HL-60/S4 treated with retinoic acid at 250 ng/mL for 4 days and 3 days (cell line): ENCODE results near the gene DUSP28.

Experiments used
- in situ Hi-C: fragments of 300-500 bp; cut with MboI; formaldehyde crosslinking; loops from 2 replicates; pipeline ENCODE4 v1.7.0; 2022; ENCODE audit warnings: low sequenced_read_pairs

DUSP28 gene

DNA sequence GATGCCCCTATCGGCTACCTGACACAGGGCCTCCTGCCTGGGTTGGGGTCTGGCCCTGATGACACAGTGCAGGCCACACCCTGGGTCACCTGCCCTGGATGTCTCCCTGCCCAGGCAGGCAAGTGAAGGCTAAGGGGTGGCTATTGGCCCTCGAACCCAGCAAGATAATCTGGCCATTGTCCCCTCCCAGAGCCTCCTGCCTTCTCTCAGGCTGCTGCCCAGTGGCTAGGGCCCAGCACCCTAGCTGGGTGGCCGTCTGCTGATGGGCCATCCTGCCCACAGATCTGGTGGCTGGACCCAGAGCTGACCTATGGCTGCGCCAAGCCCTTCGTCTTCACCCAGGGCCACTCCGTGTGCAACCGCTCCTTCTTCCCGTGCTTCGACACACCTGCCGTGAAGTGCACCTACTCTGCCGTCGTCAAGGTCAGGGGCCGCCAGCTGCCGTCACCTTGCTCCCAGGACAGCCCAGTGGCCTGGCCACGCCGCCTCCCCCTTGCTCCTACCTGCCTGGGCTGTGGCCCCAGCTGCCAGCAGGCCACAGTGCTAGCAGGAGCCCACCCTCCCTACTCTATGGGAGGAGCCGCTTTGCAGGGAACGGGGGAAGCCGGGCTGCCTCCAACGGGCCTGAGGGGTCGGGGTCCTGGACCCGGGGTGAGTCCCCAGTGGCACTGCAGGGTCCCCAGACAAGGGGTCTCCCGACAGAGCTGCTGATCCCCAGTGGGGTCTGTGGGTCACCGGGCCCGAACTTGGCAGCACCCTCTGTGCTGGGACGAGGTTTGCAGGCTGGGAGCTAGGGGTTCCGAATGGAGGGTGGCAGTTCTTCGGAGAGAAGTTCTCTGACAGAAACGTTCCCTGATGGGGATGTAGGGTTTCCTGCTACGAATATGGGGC is 12.2 kb downstream of the DUSP28 start:
- in situ Hi-C loops = no loop called here

DNA sequence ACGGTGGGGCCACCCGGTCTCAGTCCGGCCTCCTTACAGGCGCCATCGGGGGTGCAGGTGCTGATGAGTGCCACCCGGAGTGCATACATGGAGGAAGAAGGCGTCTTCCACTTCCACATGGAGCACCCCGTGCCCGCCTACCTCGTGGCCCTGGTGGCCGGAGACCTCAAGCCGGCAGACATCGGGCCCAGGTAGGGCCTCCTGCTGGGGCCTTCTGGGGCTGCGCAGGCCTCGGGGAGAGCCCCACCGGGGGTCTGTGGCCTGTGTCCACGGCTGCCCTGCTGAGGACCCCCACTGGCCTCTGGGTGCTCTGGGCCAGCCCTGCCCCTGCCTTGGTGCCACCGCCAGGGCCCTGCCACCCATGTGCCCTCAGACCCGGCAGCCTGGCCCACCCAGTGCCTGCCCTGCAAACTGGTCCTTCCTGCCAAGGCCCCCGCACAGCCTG is 12.9 kb downstream of the DUSP28 start:
- in situ Hi-C loops = no loop called here

DNA sequence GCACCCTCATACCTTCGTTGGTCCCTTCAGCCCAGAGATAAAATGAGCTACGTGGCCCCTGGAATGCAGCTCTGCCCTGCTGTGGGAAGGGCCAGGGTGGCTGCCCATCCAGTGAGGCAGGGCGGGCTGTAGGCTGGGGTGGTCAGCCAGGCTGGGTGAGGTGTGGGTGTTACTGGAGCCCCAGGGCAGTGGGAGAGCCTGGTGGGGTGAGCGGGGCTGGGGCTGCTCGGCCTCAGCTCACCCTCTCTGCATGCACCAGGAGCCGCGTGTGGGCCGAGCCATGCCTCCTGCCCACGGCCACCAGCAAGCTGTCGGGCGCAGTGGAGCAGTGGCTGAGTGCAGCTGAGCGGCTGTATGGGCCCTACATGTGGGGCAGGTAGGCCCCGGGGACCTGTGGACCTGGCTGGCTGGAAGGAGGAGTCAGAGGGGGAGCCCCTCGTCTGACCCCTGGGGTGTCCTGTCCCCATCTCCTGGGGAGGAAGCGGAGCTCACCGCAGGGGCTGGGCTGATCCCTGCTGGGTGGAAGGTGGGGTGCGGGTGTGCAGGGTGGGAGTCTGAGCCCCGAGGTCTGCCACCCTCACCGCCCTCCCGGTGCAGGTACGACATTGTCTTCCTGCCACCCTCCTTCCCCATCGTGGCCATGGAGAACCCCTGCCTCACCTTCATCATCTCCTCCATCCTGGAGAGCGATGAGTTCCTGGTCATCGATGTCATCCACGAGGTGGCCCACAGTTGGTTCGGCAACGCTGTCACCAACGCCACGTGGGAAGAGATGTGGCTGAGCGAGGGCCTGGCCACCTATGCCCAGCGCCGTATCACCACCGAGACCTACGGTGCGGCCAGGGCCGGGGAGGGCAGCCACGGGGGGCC is 13.6 kb downstream of the DUSP28 start:
- in situ Hi-C loops = no loop called here

DNA sequence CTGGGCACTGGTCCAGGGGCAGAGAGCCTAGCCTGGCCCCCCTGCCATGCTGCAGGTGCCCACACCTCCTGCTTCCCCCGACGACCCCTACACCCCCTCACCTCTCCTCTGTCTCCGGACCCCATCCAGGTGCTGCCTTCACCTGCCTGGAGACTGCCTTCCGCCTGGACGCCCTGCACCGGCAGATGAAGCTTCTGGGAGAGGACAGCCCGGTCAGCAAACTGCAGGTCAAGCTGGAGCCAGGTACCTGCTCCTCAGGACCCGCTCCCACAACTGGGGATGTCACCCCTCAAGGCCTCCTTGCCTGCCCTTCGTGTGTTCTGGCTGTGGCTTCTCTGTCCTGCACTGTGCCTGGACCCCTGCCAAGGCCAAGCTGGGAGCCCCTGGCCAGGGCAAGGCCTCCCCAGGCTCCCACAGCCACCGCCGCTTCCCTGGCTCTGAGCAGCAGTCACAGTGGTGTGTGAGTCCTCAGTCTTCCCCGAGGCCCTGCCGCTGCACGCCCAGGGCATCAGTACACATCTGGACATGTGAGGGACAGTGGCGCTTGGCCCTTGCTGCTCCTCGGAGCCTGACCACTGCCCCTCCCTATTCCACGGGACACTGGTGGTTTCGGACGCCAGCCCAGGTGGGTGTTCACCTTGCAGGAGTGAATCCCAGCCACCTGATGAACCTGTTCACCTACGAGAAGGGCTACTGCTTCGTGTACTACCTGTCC is 14.4 kb downstream of the DUSP28 start:
- in situ Hi-C loops = no loop called here

DNA sequence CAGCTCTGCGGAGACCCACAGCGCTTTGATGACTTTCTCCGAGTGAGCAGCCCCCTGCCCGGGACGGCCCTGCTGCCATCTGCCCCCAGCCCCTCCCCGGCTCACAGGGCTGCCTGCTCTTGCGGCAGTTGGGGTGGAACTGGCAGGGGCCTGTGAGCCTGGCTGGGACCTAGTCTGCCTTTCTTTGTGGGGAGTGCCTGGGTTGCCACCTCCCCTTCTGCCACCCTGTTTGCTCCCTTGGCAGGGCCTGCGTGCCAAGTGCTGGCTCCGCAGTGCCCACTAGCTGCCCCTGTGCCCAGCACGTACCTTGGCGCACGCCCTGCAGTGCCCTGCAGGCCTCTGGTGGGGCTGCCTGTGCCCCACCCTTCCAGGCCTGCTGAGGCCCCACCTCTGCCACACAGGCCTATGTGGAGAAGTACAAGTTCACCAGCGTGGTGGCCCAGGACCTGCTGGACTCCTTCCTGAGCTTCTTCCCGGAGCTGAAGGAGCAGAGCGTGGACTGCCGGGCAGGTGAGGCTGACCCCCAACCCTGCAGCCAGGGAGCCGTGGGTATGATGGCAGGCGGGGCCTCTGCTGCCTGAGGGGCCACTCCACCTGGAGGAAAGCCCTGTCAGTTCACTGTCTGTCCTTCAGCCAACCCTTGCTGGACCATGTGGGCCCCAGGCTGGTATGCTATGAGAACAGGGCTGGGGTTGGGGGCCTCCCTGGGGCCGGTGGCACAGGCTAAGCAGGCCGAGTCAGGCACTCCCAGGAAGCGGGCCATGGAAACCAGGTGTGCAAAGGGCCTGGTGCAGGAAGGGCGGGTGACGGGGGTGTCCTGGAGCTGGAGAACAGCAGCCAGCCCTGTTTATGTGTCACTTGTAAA is 15.2 kb downstream of the DUSP28 start:
- in situ Hi-C loops = no loop called here

DNA sequence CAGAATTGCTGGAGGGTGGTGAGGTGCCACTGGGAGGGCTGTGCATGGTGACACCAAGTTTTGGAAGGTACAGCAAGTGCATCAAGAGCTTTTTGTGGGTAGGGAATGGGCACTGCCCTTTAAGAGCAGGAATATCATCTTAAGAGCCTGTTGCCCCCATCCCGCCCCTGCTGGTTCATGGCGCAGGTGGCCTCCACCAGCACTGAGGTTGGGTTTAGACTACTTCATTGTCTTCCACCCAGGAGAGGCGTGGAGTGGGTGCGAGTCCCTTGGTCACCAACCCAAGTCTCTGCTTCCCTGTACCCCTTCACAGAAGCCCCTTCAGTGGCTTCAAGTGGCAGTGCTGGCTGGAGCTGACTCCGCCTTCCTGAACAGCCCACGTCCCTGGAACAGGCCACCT is 15.9 kb downstream of the DUSP28 start:
- in situ Hi-C loops = no loop called here

DNA sequence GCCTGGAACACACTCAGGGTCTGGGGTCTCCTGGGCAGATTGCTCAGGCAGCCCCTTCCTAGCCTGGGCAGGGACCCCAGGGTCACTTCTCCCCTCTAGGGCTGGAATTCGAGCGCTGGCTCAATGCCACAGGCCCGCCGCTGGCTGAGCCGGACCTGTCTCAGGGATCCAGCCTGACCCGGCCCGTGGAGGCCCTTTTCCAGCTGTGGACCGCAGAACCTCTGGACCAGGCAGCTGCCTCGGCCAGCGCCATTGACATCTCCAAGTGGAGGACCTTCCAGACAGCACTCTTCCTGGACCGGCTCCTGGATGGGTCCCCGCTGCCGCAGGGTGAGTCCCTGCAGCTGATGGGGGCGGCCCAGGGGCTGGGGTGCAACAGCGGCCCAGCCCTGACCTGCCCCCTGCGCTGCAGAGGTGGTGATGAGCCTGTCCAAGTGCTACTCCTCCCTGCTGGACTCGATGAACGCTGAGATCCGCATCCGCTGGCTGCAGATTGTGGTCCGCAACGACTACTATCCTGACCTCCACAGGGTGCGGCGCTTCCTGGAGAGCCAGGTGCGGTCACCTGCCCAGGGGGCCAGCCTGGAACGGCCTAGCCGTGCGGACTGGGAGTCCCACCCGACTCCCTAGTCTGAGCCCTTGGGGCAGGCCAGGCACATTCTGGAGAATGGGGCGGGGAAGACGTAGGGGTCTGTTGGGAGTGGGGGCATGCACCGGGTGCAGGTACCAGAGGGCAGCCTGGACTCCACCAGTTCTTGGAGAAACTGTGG is 16.5 kb downstream of the DUSP28 start:
- in situ Hi-C loops = no loop called here

DNA sequence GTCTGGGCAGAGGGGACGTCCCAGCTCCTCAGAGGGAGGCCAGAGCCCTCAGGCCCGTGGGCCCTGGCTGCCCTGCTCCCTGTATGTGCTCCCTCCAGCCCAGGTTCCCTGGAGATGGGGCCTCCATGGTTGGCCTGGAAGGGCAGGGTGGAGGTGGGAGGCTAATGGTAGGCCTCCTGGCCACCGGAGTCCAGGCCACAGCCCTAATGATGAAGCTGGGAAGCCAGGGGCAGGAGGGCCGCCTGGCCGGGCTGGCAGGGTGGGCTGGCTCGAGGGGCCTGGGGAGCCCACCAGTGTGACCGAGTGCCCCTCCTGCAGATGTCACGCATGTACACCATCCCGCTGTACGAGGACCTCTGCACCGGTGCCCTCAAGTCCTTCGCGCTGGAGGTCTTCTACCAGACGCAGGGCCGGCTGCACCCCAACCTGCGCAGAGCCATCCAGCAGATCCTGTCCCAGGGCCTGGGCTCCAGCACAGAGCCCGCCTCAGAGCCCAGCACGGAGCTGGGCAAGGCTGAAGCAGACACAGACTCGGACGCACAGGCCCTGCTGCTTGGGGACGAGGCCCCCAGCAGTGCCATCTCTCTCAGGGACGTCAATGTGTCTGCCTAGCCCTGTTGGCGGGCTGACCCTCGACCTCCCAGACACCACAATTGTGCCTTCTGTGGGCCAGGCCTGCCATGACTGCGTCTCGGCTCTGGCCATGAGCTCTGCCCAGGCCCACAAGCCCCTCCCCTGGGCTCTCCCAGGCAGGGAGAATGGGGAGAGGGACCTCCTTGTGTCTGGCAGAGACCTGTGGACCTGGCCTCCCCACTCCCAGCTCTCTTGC is 17.3 kb downstream of the DUSP28 start:
- in situ Hi-C loops = no loop called here

DNA sequence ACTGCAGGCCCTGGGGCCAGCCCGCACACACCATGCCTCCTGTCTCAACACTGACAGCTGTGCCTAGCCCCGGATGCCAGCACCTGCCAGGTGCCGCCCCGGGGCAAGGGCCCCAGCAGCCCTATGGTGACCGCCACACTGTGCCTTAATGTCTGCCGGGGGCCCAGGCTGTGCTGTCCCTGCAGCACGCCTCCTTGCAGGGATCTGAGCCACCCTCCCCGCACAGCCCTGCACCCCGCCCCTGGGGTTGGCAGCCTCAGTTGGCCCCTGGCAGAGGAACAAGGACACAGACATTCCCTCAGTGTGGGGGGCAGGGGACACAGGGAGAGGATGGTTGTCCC is 17.9 kb downstream of the DUSP28 start:
- in situ Hi-C loops = no loop called here

DNA sequence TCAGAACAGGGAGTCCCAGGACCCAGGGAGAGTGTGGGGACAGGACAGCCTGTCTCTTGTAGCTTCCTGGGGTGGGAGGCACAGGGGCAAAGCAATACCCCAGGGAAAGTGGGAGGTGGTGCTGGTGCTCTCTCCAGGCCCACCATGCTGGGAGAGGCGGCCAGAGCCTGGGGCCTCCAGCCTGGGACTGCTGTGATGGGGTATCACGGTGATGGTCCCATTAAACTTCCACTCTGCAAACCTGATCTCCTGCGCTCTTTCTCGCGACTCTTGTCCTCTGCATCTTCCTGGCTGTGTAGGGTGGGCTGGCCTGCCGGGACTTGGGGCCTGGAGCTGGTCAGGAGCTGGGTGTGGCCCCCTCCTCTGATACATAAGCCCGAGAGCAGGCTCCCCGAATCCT is 18.3 kb downstream of the DUSP28 start:
- in situ Hi-C loops = no loop called here

DNA sequence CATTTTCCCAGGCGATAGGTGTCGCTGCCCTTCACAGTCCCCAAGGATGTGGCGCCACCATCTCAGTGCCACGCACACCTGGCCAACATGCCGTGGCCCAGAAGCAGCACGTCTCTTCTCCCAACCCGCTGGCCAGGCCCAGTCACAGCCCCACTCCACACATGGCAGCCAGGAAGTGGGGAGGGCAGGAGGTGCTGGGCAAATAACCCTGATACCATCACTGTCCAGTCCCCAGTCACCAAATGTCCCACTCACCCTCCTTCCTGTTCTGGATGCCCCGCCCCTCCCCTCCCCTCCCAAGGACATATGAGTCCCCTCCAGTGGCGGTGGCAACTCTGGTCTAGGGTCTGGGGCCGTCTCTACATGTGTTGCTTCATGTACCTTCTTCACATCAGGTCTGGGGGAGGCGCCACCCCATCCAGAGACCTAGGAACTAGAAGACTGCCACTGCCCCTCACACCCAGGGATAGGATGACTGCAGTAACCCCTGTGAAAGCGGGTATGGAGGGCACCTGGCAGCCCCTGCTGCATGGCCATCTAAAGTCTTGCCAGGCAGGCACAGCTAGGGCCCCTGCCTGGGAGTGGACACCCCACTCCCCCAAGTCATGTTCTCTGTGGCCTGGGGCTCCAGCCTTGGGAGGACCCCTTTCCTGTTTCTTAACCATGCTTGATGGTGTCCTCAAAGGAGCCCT is 19.1 kb downstream of the DUSP28 start:
- in situ Hi-C loops = no loop called here

DNA sequence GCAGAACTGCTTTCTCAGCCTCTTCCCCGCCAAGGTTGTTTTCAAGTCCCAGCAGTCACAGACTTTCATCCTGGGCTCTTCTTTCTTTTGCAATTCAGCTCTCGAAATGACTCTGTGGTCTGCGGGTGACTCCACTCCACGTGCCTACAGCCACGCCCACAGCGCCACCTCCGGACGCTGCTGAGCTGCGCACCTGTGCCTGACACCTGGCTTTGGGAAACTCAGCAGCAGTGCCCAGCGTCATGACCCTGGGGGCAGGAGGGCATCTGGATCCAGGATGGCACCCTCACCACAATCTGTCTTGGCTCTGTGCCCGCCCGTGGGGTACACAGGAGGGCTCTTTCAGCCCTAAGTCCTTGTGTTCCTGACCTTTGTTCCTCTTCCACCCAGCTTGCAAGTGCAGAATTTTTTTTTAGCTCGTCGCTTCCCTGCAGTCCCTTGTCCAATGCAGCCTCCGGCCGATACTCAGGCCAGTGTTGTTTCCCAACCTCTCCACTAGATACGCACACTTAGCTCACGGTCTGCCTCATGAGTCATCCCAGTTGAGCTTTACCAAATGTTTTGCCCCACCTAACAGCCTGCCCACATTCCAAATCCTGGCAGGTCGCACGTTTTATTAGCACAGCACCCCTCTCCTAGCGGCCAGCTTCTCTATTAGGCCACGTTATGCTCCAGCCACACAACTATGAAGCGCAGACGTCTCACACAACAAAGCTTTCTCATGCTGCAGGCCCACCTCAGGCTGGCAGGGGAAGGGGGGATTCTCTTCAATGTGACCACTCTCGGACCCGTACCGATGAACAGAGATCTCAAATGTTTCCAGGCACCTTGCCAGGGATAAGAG is 19.8 kb downstream of the DUSP28 start:
- in situ Hi-C loops = no loop called here

DNA sequence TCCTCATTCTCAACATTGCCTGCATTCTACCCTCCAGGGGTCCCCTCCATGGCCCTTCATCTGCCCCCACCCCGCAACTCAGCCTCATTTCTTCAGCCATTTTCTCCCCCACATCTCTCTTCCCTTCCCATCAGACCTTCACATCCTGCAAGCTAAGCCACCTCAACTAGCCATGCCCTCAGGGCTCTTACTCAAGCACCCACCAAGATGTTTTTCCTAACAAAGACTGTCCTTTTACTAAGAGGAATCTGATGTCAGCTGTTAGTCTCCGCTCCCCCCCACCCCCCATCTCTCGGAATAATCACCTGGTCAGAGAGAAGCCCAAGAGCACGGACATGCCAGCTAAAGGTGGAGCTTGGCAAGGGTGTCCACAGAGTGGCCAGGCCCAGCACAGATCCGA is 21.7 kb downstream of the DUSP28 start:
- in situ Hi-C loops = no loop called here

DNA sequence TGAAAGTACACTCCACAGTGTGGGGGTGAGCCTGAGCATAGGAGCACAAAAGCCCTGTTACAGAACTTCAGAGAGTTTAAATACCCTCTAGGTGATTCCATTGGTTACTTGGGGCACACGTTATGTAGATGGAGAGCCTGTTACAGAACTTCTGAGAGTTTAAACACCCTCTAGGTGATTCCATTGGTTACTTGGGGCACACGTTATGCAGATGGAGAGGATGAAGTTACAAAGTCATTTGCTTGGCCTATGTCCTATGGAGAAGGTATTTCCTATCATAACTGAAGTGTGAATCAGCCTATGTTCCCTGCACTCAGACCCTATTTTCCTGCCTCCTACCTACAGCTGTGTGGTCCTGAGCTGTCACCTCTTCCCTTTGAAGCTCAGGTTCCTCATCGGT is 22.6 kb downstream of the DUSP28 start:
- in situ Hi-C loops = no loop called here

DNA sequence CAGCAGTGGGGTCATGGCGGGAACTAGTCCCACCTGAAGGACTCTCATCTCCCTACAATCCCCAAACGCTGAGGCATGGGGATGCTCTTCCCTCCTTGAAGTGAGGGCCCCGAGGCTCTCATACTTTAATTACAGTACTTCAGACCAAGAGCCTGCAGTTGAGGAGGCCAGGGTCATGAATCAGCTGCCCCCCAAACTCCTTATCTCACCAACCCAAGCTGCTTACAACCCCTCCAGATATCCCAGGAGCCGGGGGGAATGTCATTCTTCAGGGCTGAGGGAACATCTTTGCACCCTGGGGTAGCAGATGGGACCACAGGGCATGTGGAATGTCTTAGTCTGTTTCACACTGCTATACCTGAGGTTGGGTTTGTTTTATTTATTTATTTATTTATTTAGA is 23.6 kb downstream of the DUSP28 start:
- in situ Hi-C loops = no loop called here

DNA sequence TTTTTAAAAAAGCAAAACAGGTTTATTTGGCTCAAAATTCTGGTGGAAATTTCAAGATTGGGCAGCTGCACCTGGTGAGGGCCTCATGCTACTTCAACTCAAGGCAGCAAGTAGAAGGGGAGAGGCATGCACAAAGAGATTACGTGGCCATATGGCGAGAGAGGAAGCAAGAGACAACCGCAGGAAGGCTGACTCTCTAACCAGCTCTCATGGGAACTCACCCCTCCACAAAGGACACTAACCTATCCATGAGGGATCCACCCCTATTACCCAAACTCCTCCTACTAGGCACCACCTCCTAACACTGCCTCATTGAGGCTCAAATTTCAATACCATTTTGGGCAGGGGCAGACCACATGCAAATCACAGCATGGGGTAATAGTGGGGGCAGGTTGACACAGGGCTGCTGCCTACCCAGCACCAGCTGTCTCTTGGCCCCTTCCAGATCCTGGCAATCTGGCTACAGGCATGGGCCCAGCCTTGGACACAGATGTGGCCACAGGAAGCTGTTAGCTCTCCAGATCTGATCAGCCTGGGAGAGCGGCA is 24.4 kb downstream of the DUSP28 start:
- in situ Hi-C loops = no loop called here

DNA sequence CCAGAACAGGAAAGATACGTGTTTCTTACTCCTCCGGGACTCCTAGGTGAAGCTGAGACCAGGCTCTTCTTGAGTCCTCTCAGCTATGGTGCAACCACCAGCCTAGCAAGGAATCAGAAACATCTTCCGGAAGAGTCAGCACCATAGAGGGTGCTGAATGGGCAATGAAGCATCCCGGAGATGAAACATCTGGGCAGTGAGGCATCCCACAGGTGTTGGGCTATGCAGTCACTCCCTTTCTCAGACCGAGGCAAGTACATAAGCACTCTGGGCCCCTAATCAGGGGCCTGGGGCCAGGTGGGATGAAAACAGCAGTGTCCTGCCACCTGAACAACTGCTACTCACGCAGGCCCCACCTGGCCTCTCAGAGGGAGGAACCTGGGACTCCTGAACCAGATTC is 24.9 kb downstream of the DUSP28 start:
- in situ Hi-C loops = no loop called here
